Endothelial cell of umbilical vein (primary cell): ENCODE measurements around the gene FLVCR2. TPM values are rescaled to one million over a fixed set of nuclear protein-coding genes. Genes with fewer than 3 reads are reported as not detected.

ENCODE experiments used
- BruUV-seq: library from RNA; stranded (reverse); fragments of 400-500 nt; replicated peaks from 2 replicates; lab custom pipeline; 2021; lab: Mats Ljungman, UMichigan
- CTCF ChIA-PET: fragments of 300-600, 350-600 bp; sonication (Branson Sonifier 250); formaldehyde crosslinking; loops from one replicate; lab custom pipeline; 2021; ENCODE audit warnings: antibody characterized with exemption, inconsistent platforms; lab: Charles Lee
- POLR2A ChIA-PET: fragments of 300-600, 350-600 bp; sonication (Branson Sonifier 250); formaldehyde crosslinking; loops from one replicate; lab custom pipeline; 2021; ENCODE audit warnings: antibody characterized with exemption, inconsistent platforms; lab: Charles Lee
- DNase-seq: peaks from one replicate; pipeline ENCODE4 v3.0.0-alpha.2; 2011; ENCODE audit warnings: low read depth, low spot score
- FAIRE-seq: peaks from 2 replicates; lab custom pipeline; 2011; peaks lifted over from hg19 to GRCh38; lab: Jason Lieb, UNC
- H2AFZ ChIP-seq: 2 replicates; pipeline ENCODE4 v1.6.0; 2012; ENCODE audit warnings: low read depth, low read length, control low read depth, inconsistent platforms
- H3K27ac ChIP-seq: 2 replicates; pipeline ENCODE4 v1.5.1; 2011; ENCODE audit warnings: low read depth, mild to moderate bottlenecking, control low read depth, low read length, moderate library complexity; ENCODE audit not compliant: insufficient read depth
- H3K27me3 ChIP-seq, 2 experiments: 2 replicates each; pipeline versions ENCODE4 v1.6.0 to v1.6.1; 2011; ENCODE audit warnings: low read length in 2 of 2, mixed read lengths in 1 of 2; ENCODE audit not compliant: control insufficient read depth in 2 of 2, insufficient read depth in 2 of 2
- H3K36me3 ChIP-seq, 2 experiments: 2 replicates in 1 of 2; 3 replicates in 1 of 2; pipeline ENCODE4 v1.5.1; 2011; ENCODE audit warnings: low read length in 2 of 2, mild to moderate bottlenecking in 1 of 2, moderate library complexity in 1 of 2; ENCODE audit not compliant: control insufficient read depth in 2 of 2, insufficient read depth in 2 of 2; ENCODE audit errors: extremely low read depth in 1 of 2
- H3K4me1 ChIP-seq: 3 replicates; pipeline ENCODE4 v1.5.1; 2011; ENCODE audit warnings: mild to moderate bottlenecking, low read length; ENCODE audit not compliant: control insufficient read depth, insufficient read depth; ENCODE audit errors: extremely low read depth
- H3K4me2 ChIP-seq: 2 replicates; pipeline ENCODE4 v1.6.1; 2011; ENCODE audit warnings: low read length, control low read depth, mixed read lengths; ENCODE audit not compliant: insufficient read depth
- H3K4me3 ChIP-seq, 3 experiments: fragments of 200-600 bp in 1 of 3; sonication (generic), shearing (Covaris generic) in 1 of 3; replicated peaks in 1 of 3; 2 replicates each; pipeline ENCODE4 v1.5.1; 2011 to 2016; ENCODE audit warnings: control low read depth in 3 of 3, low read length in 3 of 3, mild to moderate bottlenecking in 2 of 3, inconsistent platforms in 1 of 3, low read depth in 1 of 3, moderate library complexity in 1 of 3; ENCODE audit not compliant: insufficient read depth in 1 of 3
- H3K79me2 ChIP-seq: 2 replicates; pipeline ENCODE4 v1.6.0; 2012; ENCODE audit warnings: low read length, inconsistent platforms; ENCODE audit not compliant: control insufficient read depth, insufficient read depth
- H3K9ac ChIP-seq: replicated peaks from 2 replicates; pipeline ENCODE3; 2011; ENCODE audit warnings: low read length, control low read depth; ENCODE audit not compliant: insufficient read depth; ENCODE audit errors: extremely low read depth
- H3K9me1 ChIP-seq: replicated peaks from 3 replicates; pipeline ENCODE4 v1.6.0; 2011; ENCODE audit warnings: mild to moderate bottlenecking, low read length; ENCODE audit not compliant: control insufficient read depth, insufficient read depth; ENCODE audit errors: extremely low read depth
- H3K9me3 ChIP-seq: replicated peaks from 2 replicates; pipeline ENCODE4 v1.5.1; 2012; ENCODE audit warnings: low read length, inconsistent platforms; ENCODE audit not compliant: control insufficient read depth, insufficient read depth
- H4K20me1 ChIP-seq: replicated peaks from 2 replicates; pipeline ENCODE3; 2011; ENCODE audit warnings: mild to moderate bottlenecking, low read length; ENCODE audit not compliant: control insufficient read depth, insufficient read depth; ENCODE audit errors: extremely low read depth
- EZH2 ChIP-seq: IDR thresholded peaks from 2 replicates; pipeline ENCODE4 v1.6.1; 2012; ENCODE audit warnings: borderline replicate concordance, low read depth, mild to moderate bottlenecking, moderate library complexity, low read length, inconsistent platforms; ENCODE audit not compliant: severe bottlenecking
- FOS ChIP-seq: IDR thresholded peaks from 2 replicates; pipeline ENCODE4 v1.6.1; 2011; ENCODE audit warnings: mild to moderate bottlenecking, low read length, moderate library complexity, borderline replicate concordance; ENCODE audit not compliant: insufficient read depth
- GATA2 ChIP-seq: IDR thresholded peaks from 2 replicates; pipeline ENCODE4 v1.7.0; 2011; ENCODE audit warnings: low read depth, mild to moderate bottlenecking, moderate library complexity, mixed read lengths, low read length; ENCODE audit not compliant: insufficient read length, insufficient read depth
- MAX ChIP-seq: IDR thresholded peaks from 2 replicates; pipeline ENCODE4 v1.6.1; 2011; ENCODE audit not compliant: insufficient read depth, insufficient read length
- MYC ChIP-seq: IDR thresholded peaks from one replicate; pipeline ENCODE4 v1.6.1; 2011; ENCODE audit warnings: mild to moderate bottlenecking, low read depth, low read length
- POLR2A ChIP-seq: IDR thresholded peaks from 2 replicates; pipeline ENCODE4 v1.6.1; 2012; ENCODE audit warnings: low read depth, mild to moderate bottlenecking, control low read depth, low read length
- POLR2AphosphoS5 ChIP-seq: IDR thresholded peaks from 2 replicates; pipeline ENCODE4 v1.6.1; 2012; ENCODE audit warnings: low read depth, mild to moderate bottlenecking, control low read depth, low read length, moderate library complexity; ENCODE audit not compliant: insufficient read depth
- dilution Hi-C: fragments of 300-500 bp; cut with MboI; formaldehyde crosslinking; loops from one replicate; pipeline ENCODE4 v1.15.0; 2019; ENCODE audit warnings: low sequenced_read_pairs; ENCODE audit not compliant: extremely low pct_ligation_motif_present
- intact Hi-C: fragments of 100-400 bp; cut with micrococcal nuclease; formaldehyde crosslinking; loops from one replicate; pipeline ENCODE4 v1.10.0; 2022
- polyA plus RNA-seq, 4 experiments: library from polyadenylated mRNA; depleted of rRNA in 3 of 4; stranded (reverse) in 3 of 4; unstranded in 1 of 4; fragments of >200 nt; gene quantifications; 2 replicates each; pipeline versions ENCODE4 v1.2.1 to v1.2.3, GENCODE V29; 2011 to 2012; ENCODE audit warnings: missing spikeins in 1 of 4
- total RNA-seq: library from RNA; stranded (reverse); gene quantifications from 2 replicates; pipeline ENCODE4 v1.2.3, GENCODE V29; 2021
- TF ChIP-seq, protein P1 (sequence below), 2 donors: IDR thresholded peaks; 1 replicate in 1 of 2; 2 replicates in 1 of 2; pipeline ENCODE4 v1.5.1; 2011; ENCODE audit warnings: low read length in 2 of 2, mild to moderate bottlenecking in 2 of 2, moderate library complexity in 2 of 2, control low read depth in 1 of 2, inconsistent platforms in 1 of 2, low read depth in 1 of 2; ENCODE audit not compliant: insufficient read depth in 1 of 2; ENCODE audit errors: extremely low read depth in 1 of 2

FLVCR2 gene
- total and polyA plus RNA-seq, 2 donors (not counting 3 experiments of a cell fraction or from before 2014, with no cell fraction given) = 1.4 to 4.9 TPM

GRCh38 chr14:75610834-75611233, 32.4 kb downstream of the FLVCR2 start:
- ChIA-PET CTCF (interaction anchor here (1.2 to 1.4 kb wide), 3 partner anchors 10 to 34 kb away, joined by 3 to 5 read pairs (median 4); no protein-coding TSS in a partner anchor), POLR2A (no interaction called here)
- dilution Hi-C loops (no loop called here), intact Hi-C loops (no loop called here)
- TF ChIP-seq, protein P1, sequence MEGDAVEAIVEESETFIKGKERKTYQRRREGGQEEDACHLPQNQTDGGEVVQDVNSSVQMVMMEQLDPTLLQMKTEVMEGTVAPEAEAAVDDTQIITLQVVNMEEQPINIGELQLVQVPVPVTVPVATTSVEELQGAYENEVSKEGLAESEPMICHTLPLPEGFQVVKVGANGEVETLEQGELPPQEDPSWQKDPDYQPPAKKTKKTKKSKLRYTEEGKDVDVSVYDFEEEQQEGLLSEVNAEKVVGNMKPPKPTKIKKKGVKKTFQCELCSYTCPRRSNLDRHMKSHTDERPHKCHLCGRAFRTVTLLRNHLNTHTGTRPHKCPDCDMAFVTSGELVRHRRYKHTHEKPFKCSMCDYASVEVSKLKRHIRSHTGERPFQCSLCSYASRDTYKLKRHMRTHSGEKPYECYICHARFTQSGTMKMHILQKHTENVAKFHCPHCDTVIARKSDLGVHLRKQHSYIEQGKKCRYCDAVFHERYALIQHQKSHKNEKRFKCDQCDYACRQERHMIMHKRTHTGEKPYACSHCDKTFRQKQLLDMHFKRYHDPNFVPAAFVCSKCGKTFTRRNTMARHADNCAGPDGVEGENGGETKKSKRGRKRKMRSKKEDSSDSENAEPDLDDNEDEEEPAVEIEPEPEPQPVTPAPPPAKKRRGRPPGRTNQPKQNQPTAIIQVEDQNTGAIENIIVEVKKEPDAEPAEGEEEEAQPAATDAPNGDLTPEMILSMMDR (IDR thresholded peaks at IDR 0.05; ENCODE audit: extremely low read depth in 1 of 2, insufficient read depth in 1 of 2, low read depth in 1 of 2, low read length in 2 of 2) = no peak
- TF ChIP-seq POLR2AphosphoS5 = no peak
- no peak for TF ChIP-seq GATA2
- TF ChIP-seq EZH2 = no peak
- peaks cover 17 to 18% of the 10 kb centered on the region in 2 experiments for H3K27me3 ChIP-seq
- no peak overlapping the region for H3K4me3 ChIP-seq
- no peaks in the 10 kb centered on the region for H3K9me1 ChIP-seq
- H2AFZ ChIP-seq = no peak overlapping the region
- H3K36me3 ChIP-seq = no peaks in the 10 kb centered on the region
- no peak overlapping the region for H3K9ac ChIP-seq
- no peaks in the 10 kb centered on the region for H4K20me1 ChIP-seq
- no peak for DNase-seq
- H3K27ac ChIP-seq = no peak overlapping the region
- no peak for FAIRE-seq
- no peaks in the 10 kb centered on the region for H3K79me2 ChIP-seq
- H3K4me1 ChIP-seq = peaks cover 3% of the 10 kb centered on the region
- no peaks in the 10 kb centered on the region for H3K9me3 ChIP-seq
- H3K4me2 ChIP-seq = no peak overlapping the region
- BruUV-seq = no TSS peak

- Histone ChIP-seq H3K4me2 (no peak overlapping the region), H3K27me3 (peaks cover 15 to 22% of the 10 kb centered on the region in 2 experiments), H3K9me3 (no peaks in the 10 kb centered on the region), H3K36me3 (no peaks in the 10 kb centered on the region), H3K79me2 (no peaks in the 10 kb centered on the region), H3K9me1 (no peaks in the 10 kb centered on the region), H3K9ac (no peak overlapping the region), H3K4me1 (no peaks in the 10 kb centered on the region), H3K27ac (no peak overlapping the region), H4K20me1 (no peaks in the 10 kb centered on the region), H2AFZ (no peak overlapping the region), H3K4me3 (no peak overlapping the region)
- FAIRE-seq (no peak), DNase-seq (no peak)
- dilution Hi-C loops = no loop called here
- TF ChIP-seq POLR2A (no peak), MYC (no peak), MAX (no peak), EZH2 (no peak), FOS (no peak)
- TF ChIP-seq, protein P1 (IDR thresholded peaks at IDR 0.05; ENCODE audit: extremely low read depth in 1 of 2, insufficient read depth in 1 of 2, low read depth in 1 of 2, low read length in 2 of 2) = no peak
- CTCF ChIA-PET = interaction anchor here (0.6 kb wide), 1 partner anchor 45 kb away, joined by 4 read pairs; no protein-coding TSS in a partner anchor
- no TSS peak for BruUV-seq
- POLR2A ChIA-PET = no interaction called here
- intact Hi-C loops = no loop called here
Measured at GRCh38 chr14:75612157-75612556, 33.7 kb downstream of the FLVCR2 start.
